IPS DF 4.7 (cell line): ENCODE results near the gene LRP1-AS.
"Not testable (repeated sequence)": the region's sequence is repeated elsewhere in the genome, so short reads cannot be mapped to it uniquely, and the experiment has no call there.

ENCODE experiments used
- DNase-seq: peaks from one replicate; pipeline ENCODE4 v3.0.0-alpha.2; 2013; ENCODE audit warnings: low spot score; ENCODE audit errors: extremely low read depth

The LRP1-AS gene

DNA sequence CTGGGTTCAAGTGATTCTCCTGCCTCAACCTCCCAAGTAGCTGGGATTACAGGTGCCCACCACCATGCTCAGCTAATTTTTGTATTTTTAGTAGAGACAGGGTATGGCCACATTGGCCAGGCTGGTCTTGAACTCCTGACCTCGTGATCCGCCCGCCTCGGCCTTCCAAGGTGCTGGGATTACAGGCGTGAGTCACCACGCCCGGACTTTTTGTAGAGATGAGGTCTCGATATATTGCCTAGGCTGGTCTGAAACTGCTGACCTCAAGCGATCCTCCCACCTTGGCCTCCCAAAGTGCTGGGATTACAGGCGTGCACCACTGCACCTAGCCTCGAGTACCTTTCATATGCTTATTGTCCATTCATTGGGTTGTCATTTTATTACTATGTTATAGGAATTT is 26.7 kb downstream of the LRP1-AS start:
- not testable (repeated sequence) for DNase-seq

DNA sequence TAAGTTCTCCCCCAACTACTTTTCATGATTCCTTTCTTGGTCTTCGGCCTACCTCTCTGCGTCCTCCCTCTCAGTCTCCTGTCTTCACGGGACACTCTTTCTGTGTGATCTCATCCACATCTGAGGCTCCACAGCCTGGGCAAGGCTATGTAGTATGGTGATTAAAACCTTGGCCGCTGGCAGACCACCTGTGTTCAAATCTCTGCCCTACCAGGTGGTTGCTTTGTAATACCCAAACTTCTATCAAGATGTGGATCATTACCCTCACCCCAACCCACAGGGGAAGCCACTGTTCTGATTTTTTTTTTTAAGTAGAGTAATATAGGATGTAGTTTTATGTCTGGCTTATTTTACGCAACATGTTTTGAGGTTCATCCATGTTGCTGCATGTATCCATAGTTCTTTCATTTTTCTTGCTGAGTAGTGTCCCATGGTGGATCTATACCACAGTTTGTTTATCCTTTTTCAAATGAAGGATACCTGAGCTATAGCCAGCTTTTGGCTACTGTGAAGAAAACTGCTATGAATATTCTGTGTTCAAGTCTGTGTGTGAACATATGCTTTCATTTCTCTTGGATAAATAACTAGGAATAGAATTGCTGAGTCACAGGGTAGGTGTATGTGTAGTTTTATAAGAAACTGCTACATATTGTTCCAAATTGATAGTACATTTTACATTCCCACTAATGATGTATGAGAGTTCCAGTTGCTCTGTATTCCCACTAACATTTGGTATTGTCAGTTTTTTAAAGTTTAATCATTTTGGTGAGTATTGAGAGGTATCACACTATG is 27.9 kb downstream of the LRP1-AS start:
- DNase-seq: no peak

DNA sequence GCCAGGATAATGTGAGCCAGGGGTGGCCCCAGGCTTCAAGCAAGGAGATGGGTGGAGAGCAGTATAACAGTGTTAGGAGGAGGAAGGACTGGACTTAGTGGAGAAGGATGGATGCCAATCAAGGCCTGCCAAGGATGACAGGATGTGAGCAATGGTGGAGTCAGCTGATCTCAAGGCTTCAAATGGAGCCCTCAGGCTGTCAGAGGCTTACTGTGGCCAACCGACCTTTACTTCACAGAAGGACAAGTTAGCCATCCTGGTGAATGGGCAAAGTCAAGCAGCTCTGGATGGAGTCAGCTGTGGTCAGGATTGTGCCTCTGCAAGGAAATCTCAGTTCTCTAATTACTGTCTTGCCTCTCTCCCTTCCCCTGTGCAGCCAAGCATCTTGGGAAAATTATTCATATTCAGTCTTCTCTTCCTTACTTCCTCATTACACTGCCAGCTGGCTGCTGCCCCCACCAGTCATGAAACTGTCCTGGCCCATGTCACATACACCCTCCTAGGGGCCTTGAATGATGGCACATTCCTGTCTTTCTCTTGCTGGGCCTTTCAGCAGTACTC is 28.6 kb downstream of the LRP1-AS start:
- no peak for DNase-seq

DNA sequence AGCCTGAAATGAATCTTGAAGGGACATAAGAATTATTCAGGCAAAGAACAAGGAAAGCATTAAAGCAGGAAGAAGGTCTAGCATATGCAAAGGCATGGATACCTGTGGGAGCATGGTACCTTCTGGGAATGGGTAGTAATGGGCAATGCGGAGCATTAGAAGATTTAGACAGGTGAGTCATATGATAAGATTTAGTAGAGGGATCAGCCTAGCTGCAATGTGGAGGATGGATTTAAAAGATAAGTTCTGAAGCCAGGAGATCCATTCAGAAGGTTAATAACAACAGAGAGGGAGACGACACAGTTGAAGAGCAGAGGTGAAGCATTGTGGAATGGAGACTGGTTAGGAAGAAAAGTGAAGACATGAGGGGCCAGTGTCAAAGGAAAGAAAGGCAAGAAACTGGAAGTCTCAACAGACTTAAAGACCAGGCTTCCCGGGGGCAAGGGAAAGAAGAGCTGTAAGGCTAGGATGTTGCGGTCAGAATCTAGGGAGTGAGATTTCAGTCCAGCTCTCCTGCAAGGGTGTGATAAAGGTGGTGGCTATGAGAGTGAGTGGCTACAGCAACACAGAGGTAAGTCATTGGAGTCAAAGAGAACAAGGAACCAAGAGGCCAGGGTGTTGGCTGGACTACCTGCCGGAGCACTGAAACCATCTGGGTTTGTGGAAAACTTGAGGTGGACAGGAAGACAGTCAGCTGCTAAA is 30.7 kb downstream of the LRP1-AS start:
- DNase-seq: no peak

DNA sequence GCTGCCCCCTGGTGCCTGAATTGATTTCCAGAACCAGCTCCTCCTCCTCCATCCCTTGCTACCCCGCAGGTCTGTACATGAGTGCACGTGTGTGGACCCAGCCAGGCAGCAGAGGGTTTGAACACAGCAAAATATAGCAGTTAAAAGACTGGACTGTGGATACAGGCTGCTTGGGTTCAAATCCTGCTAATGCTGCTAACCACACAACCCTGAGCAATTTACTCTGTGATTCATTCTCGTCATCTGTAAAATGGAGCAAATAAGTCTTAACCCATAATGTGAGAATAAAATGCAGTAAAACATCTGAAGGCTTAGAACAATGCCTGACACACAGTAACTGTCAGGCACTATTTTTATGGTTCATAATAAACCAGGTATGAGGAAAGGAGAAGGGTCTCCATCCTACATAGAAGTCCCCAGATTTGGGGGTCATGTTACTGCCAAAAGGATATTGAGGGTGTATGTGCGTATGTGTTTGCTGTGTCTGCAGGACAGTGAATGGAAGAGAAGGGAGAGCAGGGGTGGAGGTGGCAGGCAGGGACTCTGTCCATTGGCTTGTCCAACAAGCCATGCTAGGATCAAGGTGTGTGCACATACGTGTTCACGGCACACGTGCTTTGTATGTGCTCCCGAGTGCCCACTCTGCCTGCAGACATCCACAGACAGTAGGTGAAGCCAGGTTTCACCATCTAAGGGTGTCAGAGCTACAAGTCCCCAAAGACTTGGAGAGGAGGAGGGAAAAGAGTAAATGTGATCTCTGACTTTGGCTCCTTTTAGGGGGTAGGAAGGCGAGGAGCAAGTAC is 34.7 kb downstream of the LRP1-AS start:
- DNase-seq: no peak

DNA sequence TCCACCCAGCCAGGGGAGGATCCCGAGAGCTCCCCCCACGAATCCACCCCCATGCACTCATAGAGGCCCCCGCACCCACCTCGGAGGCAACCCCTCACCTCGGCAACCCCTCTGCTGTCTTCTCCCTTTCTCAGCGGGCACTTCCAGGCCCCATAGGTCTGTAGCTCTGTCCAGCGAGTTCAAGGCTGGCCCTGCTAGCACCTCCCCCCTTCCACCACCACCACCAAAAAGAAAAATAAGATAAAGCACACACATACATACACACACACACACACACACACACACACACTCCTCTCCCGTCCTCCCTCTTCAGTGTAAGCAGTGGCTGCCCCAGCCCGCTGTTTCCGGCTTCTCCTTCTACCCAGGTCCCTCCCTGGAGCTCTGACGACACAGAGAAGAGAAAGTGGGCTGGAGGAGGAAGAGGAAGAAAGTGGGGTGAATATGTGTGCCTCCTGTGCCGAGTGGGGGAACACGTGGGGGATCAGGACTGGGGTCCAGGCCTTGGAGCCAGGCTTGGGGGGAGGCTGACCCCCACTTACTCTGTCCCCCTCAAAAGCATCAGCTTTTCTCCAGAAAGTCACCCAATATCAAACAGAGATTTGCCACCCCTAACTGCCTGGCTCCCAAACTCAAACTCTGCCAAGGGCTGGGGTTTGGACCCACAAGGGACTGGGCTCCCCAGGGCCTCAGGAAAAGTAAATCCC is 36.2 kb downstream of the LRP1-AS start, which contains the start of gene STAT6:
TSS of gene STAT6 (minus strand) at position 332 of the 704 bp plus-strand sequence. CDS start 3,084 bp downstream, outside the sequence.
- DNase-seq: no peak

DNA sequence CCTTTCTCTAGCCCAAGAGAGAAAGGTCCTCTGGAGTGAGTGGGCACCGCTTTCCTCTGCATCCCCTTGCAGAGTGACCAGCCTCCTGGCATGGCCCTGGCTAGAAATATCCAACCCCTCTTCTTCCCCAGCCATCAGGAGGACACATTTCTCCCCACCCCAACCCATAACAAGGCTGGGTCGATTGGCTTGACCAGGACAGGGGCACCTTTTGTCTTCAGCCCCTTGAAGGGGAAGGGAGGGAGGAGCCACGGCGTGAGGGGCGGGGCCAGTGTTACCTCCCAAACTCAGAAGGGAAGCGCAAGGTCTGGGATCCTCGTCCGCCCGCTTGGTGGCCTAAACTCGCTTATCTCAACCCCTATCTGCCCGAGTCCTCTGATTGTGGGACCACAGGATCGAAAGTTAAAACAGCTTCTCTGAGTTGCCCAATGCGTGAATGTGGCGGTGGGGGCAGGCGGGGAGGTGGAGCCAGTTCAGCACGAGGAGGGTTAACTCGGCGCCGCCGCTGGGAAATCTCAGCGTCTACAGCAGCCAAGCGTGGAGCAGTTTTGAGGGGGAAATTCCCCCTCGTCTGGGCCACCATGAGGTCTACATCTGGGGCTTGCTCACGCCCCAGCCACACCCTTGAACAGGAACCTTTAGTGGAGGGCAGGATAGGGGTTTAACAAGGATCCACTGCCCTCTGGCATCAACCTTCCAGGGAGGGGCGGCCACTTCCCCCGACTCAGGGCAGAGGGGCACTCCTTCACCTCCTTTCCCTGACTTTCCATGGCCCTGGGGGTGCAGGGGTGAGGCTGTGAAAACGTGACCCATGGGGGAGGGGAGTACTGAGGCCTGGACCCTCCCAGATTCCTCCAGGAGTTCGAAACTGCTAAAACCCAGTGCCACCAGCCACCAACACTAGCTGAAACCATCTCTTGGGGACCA is 37.1 kb downstream of the LRP1-AS start:
- no peak for DNase-seq

DNA sequence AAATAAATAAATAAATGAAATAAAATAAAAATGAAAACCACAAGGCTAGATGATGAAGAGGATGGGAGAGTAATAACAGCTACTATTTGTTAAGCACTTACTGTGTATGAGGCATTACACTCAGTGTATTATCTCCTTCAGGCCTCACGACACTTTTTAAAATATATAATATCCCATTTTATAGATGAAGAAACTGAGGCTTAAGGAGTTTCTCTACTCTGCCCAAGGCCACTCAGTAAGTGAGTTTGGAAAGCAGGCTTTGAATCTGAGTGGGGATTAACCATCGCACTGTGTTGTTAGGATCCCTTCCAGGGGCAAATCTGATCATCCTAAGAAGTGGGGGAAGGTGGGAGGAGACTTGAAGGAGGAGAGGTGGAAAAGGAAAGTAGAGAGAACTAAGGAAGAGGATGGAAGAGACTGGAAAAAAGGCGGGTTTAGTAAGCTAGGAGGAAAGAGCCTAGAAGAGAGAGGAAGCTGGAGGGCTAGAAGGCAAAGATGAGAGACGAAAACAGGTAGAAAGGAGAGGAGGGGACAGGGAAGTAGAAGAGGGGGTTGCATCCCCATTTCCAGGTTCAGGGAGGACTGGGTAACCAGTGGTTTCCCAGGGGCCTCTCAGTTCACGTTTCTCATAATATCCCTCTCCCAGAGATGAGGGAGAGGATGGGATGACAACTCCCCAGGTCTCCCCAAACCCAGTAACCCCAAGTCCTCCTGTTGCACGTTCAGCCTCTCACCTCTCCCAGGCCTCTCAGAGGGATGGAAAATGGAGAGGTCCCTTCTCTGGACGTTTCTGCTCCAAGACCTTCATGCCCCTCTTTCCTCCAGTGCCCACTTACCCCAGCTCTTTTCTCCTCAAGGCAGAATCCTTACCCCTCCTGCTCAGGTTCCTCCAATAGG is 38.0 kb downstream of the LRP1-AS start:
- no peak for DNase-seq

DNA sequence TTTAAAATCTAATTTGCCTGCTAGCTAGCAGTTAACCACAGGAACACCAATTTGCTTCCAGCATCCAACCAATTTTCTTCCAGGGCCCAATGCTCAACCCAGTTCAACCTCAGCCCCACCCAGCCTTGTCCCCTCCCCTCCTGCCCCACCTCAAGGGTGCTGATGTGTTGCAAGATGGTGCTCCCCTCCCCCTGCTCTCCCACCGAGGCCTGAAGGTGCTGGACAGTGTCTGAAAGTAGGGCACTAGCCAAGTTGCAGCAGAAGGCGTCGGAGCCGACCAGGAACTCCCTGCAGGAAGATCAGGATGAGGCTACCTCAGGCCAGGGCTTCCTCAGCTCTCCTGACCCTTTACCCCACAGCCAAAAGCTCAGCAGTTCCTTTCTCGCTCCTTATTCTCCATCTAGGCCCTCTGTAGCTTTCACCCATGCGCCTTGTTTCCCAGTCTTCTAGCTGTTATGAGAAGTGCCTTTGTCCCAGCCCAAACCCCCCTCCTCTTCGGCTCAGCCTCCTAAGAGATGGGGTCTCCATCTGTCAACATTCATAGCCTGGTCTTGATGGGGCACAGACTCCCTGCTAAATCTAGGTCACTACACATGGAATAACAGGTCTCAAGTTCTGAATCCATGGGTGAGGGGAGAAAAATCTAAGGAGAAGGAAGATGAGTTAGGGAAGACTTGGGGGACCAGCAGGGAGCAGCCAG is 39.8 kb downstream of the LRP1-AS start:
- no peak for DNase-seq

DNA sequence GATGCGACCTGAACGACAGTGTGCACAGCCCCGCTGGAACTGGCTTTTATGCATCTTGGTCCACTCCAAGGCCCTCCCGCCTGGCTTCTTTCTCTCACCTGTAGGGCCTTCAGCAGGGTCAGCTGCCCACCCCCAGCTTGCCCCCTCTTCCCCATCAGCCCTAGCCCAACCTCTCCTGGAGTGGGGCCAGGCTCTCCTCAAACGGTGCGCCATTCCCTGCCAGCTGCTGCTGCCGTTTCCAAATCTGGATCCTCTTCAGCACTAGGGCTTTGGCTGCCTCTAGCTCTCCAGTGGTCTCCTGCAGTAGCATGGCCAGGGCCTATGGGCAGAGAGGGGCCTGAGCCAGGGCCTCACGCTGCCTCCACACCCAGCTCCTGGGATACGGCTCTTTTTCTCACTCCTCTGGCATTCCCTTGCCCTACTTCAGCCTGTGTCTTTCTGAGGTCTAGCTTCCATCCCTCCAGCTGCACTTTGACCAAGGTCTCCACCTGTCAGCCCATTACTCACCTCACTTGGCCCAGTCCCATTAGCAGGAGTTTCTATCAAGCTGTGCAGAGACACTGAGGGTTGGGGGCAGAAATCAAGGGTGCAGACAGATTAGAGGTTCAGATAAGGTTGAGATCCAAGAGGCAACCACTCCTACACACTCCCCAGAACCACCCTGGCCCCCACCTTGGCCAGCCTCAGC is 41.3 kb downstream of the LRP1-AS start:
- DNase-seq: no peak

DNA sequence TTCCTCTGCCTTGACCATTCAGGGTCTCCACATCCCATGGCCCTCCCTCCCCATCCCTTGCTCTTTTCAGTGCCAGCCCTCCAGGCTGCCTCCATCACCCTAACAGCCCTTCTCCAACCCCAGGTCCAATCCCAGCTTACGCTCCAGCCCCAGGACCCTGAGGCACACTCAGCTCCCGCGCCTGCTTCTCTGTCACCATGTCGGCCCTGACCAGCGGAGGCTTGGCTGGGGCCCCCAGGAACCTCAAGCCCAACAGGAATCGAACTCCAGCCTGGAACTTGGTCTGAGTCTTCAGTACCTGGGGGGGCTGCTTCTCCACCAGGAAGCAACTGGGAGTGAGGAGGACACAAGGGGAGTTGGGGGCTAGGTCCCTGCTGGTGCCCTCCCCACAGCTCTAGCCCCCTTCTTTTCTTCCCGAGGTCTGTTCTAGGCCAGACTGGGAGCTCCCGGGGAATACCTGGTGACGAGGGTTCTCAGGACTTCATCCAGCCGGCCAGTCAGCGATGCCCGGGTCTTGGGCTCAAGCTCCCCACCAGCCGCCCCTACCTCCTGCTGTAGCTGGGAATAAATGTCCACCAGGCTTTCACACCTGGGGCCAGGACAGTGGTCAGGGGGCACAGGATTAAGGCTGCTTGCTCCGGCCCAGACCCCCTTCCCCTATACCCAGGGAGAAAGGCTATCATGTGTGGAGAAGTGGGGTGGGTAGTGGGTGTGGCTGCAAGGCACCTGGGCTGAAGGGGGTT is 42.2 kb downstream of the LRP1-AS start:
- DNase-seq: no peak

DNA sequence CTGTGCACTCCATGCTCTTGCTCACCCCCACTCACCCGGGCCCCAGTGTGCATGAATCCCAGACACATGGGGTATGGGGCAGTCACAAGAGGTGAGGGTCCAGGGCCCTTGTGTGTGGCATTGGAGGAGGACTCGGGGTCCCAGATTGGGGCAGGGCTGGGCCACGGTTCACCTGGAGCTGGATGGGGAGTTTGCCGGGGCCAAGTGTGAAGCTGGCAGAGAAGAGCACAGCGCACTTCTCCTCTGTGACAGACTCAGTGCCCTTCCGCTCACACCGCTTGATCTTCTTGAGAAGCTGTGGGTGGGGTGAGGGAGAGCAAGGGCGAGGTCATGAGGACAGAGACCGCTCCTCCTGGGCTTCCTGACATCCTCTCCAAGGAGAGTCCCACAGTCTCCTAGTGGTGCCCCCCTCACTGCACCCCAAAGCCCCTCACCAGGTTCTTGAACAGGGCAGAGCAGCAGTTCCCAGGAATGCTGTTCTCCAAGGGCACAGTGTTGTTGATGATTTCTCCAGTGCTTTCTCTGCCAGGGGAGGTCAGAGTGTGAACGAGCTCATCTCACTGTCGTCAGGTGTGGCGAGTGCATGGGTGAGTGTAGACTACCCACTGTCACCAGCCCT is 43.0 kb downstream of the LRP1-AS start:
- no peak for DNase-seq

DNA sequence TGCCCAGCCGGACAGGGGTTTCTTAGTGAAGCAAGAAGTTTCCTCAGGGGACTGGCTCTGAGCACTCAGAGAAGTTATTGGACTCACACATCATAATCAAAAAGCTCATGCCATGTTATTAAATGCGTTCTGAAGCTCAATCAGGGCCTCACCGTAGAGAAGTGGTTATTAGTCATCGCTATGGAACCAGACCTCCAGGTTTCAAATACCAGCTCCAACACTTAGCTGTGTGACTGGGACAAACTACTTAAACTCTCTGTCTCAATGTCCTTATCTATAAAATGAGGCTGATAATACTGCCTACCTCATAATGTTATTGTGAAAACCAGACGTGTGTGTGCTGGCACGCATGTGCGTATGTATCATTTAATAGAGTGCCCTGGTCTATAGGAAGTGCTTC is 43.6 kb downstream of the LRP1-AS start:
- no peak for DNase-seq

DNA sequence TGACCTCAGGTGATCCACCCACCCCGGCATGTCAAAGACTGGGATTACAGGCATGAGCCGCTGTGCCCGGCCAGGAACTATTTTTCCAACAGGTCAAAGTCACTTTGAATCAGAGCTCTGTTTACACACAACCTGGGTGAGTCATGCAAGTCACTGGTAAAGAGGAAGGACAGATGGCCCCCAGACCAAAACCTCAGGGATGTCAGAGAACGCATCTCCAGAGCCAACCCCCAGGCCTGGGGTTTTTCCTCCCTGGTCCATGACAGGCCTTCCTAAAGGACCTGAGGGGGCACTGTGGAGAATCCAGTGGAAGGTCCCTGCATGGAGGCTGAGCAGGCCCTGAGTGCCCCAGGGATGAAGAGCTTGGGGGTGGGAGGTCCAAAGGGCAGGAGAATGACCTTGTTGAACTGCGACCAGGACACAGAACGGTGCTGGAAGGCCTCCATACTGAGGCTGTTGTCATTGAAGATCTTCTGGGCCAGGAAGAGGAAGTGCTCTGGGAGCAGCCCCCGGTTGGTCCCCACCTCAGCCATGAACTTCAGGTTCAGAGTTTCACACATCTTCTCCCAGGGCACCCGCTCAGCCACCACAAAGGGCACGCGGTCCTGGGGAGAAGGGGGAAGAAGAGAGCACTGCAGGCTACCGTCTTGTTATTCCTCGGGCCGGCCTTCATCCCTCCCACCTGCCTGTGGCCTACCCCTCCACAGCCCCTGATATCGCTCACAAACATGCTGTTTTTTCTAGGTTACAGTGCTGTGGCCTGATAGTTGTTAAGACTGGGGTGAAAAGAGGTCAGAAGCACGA is 45.3 kb downstream of the LRP1-AS start:
- no peak for DNase-seq

DNA sequence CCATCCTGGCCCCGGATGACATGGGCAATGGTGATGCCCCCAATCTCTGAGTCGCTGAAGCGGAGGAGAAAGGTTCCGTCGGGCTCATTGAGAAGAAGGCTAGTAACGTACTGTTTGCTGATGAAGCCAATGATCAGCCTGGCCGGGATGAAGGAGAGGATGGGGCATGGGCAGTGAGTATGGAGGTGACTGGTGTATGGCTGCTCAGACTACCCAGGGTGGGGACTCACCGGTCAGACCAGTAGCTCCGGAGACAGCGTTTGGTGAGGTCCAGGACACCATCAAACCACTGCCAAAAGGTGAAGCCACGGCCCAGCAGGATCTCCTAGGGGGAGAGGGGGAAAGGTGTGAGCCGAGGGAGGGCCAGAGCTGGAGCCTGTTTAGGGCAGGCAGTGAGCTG is 47.7 kb downstream of the LRP1-AS start:
- DNase-seq: no peak
